SK-N-MC (cell line): ENCODE results near the gene GALNT18.

ENCODE experiments used
- DNase-seq: peaks from one replicate; pipeline ENCODE4 v3.0.0-alpha.2; 2011; ENCODE audit warnings: low read depth, low spot score
- H3K27ac ChIP-seq: fragments of 200-600 bp; sonication (generic); 2 replicates; pipeline ENCODE4 v1.5.1; 2016; ENCODE audit warnings: mixed run types
- H3K36me3 ChIP-seq: fragments of 200-600 bp; sonication (generic); 2 replicates; pipeline ENCODE4 v1.6.1; 2017; ENCODE audit warnings: antibody characterized with exemption, low read length, mixed read lengths; ENCODE audit not compliant: insufficient read depth
- H3K4me3 ChIP-seq: fragments of 200-600 bp; sonication (generic); 2 replicates; pipeline ENCODE4 v1.5.1; 2016
- H3K9ac ChIP-seq: fragments of 200-600 bp; sonication (generic); 2 replicates; pipeline ENCODE4 v1.8.0; 2017; ENCODE audit warnings: mixed run types, mixed read lengths; ENCODE audit not compliant: insufficient read length
- H3K9me3 ChIP-seq: fragments of 200-600 bp; sonication (generic); 2 replicates; pipeline ENCODE4 v1.6.1; 2017; ENCODE audit warnings: low read depth, mild to moderate bottlenecking, antibody characterized with exemption, low read length, moderate library complexity, mixed read lengths
- EZH2 ChIP-seq: fragments of 200-600 bp; sonication (generic); IDR thresholded peaks from one replicate; pipeline ENCODE4 v1.6.1; 2017; ENCODE audit warnings: antibody characterized with exemption
- FOXP2 ChIP-seq: optimal IDR thresholded peaks from 2 replicates; pipeline ENCODE3; 2011; ENCODE audit warnings: mild to moderate bottlenecking, moderate library complexity; ENCODE audit not compliant: insufficient read depth; ENCODE audit errors: extremely low read length, control extremely low read depth
- POLR2AphosphoS5 ChIP-seq: IDR thresholded peaks from 2 replicates; pipeline ENCODE4 v1.6.1; 2012; ENCODE audit warnings: mild to moderate bottlenecking, low read depth, low read length, borderline replicate concordance

The GALNT18 gene

GRCh38 chr11:11662578-11662977 is 40.8 kb upstream of the GALNT18 start:
- TF ChIP-seq POLR2AphosphoS5 (no peak), FOXP2 (no peak), EZH2 (no peak)
- H3K27ac ChIP-seq: no peak overlapping the region
- no peaks in the 10 kb centered on the region for H3K36me3 ChIP-seq
- H3K9ac ChIP-seq: no peak overlapping the region
- H3K9me3 ChIP-seq: no peaks in the 10 kb centered on the region
- H3K4me3 ChIP-seq: no peak overlapping the region
- DNase-seq: no peak

DNA sequence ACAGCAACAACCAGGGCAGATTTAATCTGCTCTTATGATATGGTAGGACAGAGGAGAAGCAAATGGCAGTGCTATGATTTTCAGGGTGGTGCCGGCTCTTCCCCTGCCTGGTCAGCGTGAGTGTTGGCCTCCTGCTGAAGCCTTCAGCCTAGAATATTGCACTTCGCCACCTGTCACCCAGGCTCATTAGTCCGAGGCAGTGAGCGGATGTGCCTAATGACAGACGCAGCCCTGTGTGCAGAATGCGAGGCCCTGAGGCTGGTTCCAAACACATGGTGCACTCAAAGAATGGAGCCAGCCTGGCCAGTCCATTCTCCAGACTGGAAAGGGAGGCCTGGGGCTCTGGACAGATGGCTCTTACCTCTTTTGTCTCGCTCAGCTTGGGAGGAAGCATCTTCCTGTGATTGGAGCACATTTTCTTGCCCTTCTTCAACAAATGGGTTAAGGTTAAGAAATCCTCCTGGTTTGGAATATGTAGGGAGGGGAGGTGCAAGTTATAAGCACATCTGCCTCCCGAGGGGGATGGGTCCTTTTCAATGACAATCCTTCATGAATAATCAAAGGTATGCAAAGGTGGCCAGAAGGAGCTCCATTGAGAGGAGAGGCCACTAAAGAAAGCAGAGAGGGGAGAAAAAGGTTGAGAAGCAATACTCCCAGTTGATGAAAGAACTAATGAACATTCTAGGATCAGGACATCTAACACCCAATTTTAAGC is 39.7 kb upstream of the GALNT18 start:
- H3K36me3 ChIP-seq: no peaks in the 10 kb centered on the region
- no peak overlapping the region for H3K9ac ChIP-seq
- H3K27ac ChIP-seq: no peak overlapping the region
- DNase-seq: no peak
- H3K4me3 ChIP-seq: no peak overlapping the region
- no peaks in the 10 kb centered on the region for H3K9me3 ChIP-seq
- TF ChIP-seq POLR2AphosphoS5 (no peak), FOXP2 (no peak), EZH2 (no peak)

DNA sequence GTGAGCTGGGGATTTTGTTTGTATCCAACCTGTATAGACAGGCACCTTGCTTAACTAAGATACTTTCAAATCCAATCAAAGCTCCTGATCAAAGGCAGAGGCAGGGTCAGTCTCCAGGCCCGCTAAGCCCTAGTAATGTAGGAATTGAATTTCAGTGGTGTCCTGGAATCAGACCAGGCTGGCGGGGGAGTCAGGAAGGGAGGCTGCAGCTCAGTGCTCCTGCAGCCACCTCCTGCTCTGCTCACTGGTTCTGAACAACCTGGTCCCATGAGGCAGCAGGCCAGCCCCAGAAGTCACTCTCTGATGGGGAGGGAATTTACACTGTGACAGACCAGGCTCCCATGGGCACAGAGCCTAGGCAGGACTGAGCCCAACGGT is 38.5 kb upstream of the GALNT18 start:
- Histone ChIP-seq H3K27ac (no peak overlapping the region), H3K4me3 (no peak overlapping the region), H3K36me3 (no peaks in the 10 kb centered on the region), H3K9ac (no peak overlapping the region), H3K9me3 (no peaks in the 10 kb centered on the region)
- TF ChIP-seq POLR2AphosphoS5 (no peak), FOXP2 (no peak), EZH2 (no peak)
- no peak for DNase-seq

DNA sequence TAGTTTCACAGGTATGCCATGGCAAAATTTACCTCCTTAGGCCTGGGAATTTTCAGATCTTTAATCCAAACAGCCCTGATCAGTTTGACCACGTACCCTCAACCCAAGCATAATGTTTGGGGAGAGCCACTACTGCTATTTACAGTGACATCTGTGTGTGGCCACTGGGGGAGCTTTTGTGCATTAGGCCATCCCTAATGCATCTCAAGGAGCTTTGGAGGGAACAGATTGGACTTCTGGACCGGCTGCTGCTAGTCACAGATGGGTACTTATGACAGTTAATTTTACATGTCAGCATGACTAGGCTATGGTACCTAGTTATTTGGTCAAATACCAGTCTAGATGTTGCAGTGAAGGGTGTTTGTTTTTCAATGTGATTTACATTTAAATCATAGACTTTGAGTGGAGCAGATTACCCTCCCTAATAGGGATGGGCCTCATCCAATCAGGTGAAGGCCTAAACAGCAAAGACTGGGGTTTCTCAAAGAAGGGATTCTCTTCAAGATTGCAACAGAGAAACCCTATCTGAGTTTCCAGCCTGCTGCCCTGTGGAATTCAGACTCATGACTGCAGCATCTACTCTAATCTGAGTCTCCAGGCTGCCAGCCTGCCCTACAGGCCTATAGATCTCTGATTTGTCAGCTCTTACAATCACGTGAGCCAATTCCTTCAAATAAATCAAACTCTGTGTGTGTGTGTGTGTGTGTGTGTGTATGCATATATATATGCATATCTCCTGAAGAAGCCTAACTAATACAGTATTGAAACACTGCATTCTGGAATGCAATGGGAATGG is 38.0 kb upstream of the GALNT18 start:
- H3K9ac ChIP-seq: no peak overlapping the region
- H3K9me3 ChIP-seq: no peaks in the 10 kb centered on the region
- DNase-seq: no peak
- H3K4me3 ChIP-seq: no peak overlapping the region
- H3K36me3 ChIP-seq: no peaks in the 10 kb centered on the region
- no peak for TF ChIP-seq FOXP2
- no peak overlapping the region for H3K27ac ChIP-seq

GRCh38 chr11:11657218-11657955 is 35.6 kb upstream of the GALNT18 start:
- Histone ChIP-seq H3K4me3 (no peak overlapping the region), H3K9me3 (no peaks in the 10 kb centered on the region), H3K27ac (no peak overlapping the region), H3K36me3 (no peaks in the 10 kb centered on the region), H3K9ac (no peak overlapping the region)
- TF ChIP-seq EZH2 (no peak), FOXP2 (no peak), POLR2AphosphoS5 (no peak)
- DNase-seq: no peak

DNA sequence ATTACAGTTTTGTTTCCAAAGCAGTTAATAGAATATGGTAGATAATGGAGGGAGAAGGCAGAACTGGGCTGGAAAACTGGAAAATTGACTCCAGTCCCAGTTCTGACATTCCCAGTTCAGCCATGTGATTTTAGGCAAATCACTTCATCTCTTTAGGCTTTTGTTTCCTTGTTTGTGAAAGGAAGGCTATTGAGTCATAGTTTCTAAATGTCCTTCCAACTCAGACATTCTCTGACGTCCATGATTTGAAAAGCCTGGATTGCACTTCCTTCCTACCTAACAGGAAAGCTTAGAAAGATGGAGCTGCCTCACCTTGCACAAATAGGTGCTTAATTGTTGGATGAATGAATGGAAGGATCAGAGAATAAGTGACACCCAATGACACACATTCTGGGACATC is 19.8 kb upstream of the GALNT18 start:
- H3K27ac ChIP-seq: no peak overlapping the region
- H3K36me3 ChIP-seq: no peaks in the 10 kb centered on the region
- H3K9me3 ChIP-seq: no peaks in the 10 kb centered on the region
- no peak for DNase-seq
- H3K4me3 ChIP-seq: no peak overlapping the region
- TF ChIP-seq FOXP2: no peak
- no peak for TF ChIP-seq EZH2
- no peak for TF ChIP-seq POLR2AphosphoS5
- no peak overlapping the region for H3K9ac ChIP-seq

DNA sequence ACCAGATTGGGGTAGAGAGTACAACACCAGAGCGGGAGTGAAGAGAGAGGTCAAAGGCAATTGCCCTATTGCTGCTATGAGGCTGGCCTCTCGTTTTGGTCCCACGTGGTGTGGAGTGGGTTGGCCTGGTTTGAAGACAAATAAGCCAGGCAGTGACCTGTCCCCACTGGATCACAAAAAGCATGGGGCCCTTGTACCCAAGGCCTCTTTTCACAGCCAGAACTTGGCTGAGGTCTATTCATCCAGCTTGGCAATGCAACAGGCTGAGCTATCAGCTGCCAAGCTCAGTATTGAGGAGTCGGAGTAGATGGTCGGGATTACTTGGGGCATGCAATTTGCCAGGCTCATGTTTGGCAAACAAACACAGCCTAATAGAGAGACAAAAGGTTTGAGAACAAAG is 19.2 kb upstream of the GALNT18 start:
- H3K4me3 ChIP-seq: no peak overlapping the region
- no peak overlapping the region for H3K27ac ChIP-seq
- TF ChIP-seq POLR2AphosphoS5: no peak
- no peak for TF ChIP-seq EZH2
- no peak for TF ChIP-seq FOXP2
- H3K9ac ChIP-seq: no peak overlapping the region
- no peaks in the 10 kb centered on the region for H3K36me3 ChIP-seq
- DNase-seq: no peak
- no peaks in the 10 kb centered on the region for H3K9me3 ChIP-seq

DNA sequence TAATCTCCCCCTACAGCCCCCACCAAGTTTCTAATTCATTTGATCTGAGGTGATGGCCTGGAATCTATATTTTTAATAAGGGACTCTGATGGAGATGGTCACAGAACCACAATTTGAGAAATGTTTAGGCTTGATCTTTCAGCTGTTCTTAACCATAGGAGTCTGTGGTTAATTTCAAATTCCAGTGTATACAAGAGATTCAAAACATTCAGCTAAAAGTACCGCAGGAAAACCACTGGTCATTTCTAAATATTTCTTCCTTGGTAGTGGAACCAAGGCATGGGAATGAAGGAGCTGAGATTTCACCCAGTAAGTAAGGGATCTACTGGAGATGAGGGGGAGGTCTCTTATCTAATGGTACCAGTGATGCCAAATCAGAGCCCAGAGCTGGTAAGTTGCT is 18.3 kb upstream of the GALNT18 start:
- H3K9ac ChIP-seq: no peak overlapping the region
- H3K36me3 ChIP-seq: no peaks in the 10 kb centered on the region
- no peak for DNase-seq
- H3K27ac ChIP-seq: no peak overlapping the region
- H3K9me3 ChIP-seq: no peaks in the 10 kb centered on the region
- no peak overlapping the region for H3K4me3 ChIP-seq
- no peak for TF ChIP-seq POLR2AphosphoS5
- TF ChIP-seq EZH2: no peak
- TF ChIP-seq FOXP2: no peak
